Cardiac fibroblast (primary cell): ENCODE data around the gene LNX1.
"Not testable (repeated sequence)": the region's sequence is repeated elsewhere in the genome, so short reads cannot be mapped to it uniquely, and the experiment has no call there.

Experiments
- DNase-seq, 2 donors: peaks; one replicate each; pipeline versions ENCODE4 v3.0.0 to v3.0.0-alpha.2; 2010; ENCODE audit warnings: low read depth in 2 of 2
- H3K4me3 ChIP-seq, 2 donors: replicated peaks in 1 of 2; 1 replicate in 1 of 2; 2 replicates in 1 of 2; pipeline ENCODE4 v1.5.1; 2011; ENCODE audit warnings: low read depth in 2 of 2, low read length in 2 of 2, mild to moderate bottlenecking in 2 of 2, moderate library complexity in 1 of 2
- TF ChIP-seq, protein P1 (sequence below): IDR thresholded peaks from one replicate; pipeline ENCODE4 v1.5.1; 2011; ENCODE audit warnings: low read depth, mild to moderate bottlenecking, low read length, inconsistent platforms

The LNX1 gene

GRCh38 chr4:53422367-53422766, 168.9 kb downstream of the LNX1 start:
- TF ChIP-seq, protein P1, sequence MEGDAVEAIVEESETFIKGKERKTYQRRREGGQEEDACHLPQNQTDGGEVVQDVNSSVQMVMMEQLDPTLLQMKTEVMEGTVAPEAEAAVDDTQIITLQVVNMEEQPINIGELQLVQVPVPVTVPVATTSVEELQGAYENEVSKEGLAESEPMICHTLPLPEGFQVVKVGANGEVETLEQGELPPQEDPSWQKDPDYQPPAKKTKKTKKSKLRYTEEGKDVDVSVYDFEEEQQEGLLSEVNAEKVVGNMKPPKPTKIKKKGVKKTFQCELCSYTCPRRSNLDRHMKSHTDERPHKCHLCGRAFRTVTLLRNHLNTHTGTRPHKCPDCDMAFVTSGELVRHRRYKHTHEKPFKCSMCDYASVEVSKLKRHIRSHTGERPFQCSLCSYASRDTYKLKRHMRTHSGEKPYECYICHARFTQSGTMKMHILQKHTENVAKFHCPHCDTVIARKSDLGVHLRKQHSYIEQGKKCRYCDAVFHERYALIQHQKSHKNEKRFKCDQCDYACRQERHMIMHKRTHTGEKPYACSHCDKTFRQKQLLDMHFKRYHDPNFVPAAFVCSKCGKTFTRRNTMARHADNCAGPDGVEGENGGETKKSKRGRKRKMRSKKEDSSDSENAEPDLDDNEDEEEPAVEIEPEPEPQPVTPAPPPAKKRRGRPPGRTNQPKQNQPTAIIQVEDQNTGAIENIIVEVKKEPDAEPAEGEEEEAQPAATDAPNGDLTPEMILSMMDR = no peak
- DNase-seq = no peak
- H3K4me3 ChIP-seq = no peak overlapping the region

GRCh38 chr4:53421791-53422190, 169.5 kb downstream of the LNX1 start:
- no peak for DNase-seq
- H3K4me3 ChIP-seq = no peak overlapping the region
- TF ChIP-seq, protein P1 = no peak

DNA sequence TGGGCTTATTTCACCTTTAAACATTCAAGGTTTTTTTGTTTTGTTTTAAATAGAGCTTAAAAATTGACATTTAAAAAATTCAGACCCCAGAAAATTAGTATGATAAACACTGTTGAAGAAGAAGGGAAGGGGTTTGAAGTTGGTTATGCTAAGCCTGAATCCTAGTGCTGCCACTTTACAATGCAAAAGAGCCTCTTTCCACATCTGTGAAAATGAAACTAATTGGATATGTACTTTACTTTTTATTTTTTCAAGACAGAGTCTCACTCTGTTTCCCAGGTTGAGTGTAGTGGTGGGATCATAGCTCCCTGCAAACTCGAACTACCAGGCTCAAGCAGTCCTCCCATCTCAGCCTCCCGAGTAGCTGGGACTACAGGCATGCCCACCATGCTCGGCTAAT, 172.1 kb downstream of the LNX1 start:
- TF ChIP-seq, protein P1 = no peak

DNA sequence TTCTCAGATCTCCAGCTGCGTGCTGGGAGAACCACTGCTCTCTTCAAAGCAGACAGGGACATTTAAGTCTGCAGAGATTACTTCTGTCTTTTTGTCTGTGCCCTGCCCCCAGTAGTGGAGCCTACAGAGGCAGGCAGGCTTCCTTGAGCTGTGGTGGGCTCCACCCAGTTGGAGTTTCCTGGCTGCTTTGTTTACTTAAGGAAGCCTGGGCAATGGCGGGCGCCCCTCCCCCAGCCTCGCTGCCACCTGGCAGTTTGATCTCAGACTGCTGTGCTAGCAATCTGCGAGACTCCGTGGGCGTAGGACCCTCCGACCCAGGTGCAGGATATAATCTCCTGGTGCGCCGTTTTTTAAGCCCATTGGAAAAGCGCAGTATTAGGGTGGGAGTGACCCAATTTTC, 181.8 kb downstream of the LNX1 start:
- not testable (repeated sequence) for DNase-seq, H3K4me3 ChIP-seq

More for the DNA sequence above, 172.1 kb downstream of the LNX1 start:
- no peak for DNase-seq
- no peak overlapping the region for H3K4me3 ChIP-seq
